HepG2 (cell line): ENCODE measurements around the gene CACNG4.

Experiments
- CTCF ChIP-seq: sonication (generic); formaldehyde crosslinking; IDR thresholded peaks from 2 replicates; pipeline ENCODE4 v1.5.0; 2020; ENCODE audit warnings: mild to moderate bottlenecking, missing genetic modification reagents, moderate library complexity
- FIP1L1 ChIP-seq: fragments of 200-400 bp; formaldehyde crosslinking; IDR thresholded peaks from 2 replicates; pipeline ENCODE4 v1.6.1; 2018; ENCODE audit warnings: low read depth, mild to moderate bottlenecking, low read length, moderate library complexity, borderline replicate concordance; ENCODE audit not compliant: insufficient read depth
- ISX ChIP-seq: sonication (generic); formaldehyde crosslinking; conservative IDR thresholded peaks from 2 replicates; pipeline ENCODE4 v1.5.0; 2020; ENCODE audit warnings: missing genetic modification reagents
- JDP2 ChIP-seq: sonication (generic); formaldehyde crosslinking; IDR thresholded peaks from 2 replicates; pipeline ENCODE4 v1.8.1; 2022; ENCODE audit warnings: missing genetic modification reagents, borderline replicate concordance
- NRL ChIP-seq: sonication (generic); formaldehyde crosslinking; IDR thresholded peaks from 2 replicates; pipeline ENCODE4 v1.5.0; 2020; ENCODE audit warnings: missing genetic modification reagents, mild to moderate bottlenecking, moderate library complexity, borderline replicate concordance
- PCBP2 ChIP-seq: fragments of 200-400 bp; formaldehyde crosslinking; optimal IDR thresholded peaks from 2 replicates; pipeline ENCODE3; 2018; ENCODE audit warnings: low read length, low read depth; ENCODE audit not compliant: poor library complexity, severe bottlenecking
- SMC3 ChIP-seq: IDR thresholded peaks from 2 replicates; pipeline ENCODE4 v1.6.1; 2011; ENCODE audit warnings: low read length, improper control_type of control experiment
- TFAP4 ChIP-seq: sonication (generic); IDR thresholded peaks from 2 replicates; pipeline ENCODE4 v1.6.1; 2016; ENCODE audit warnings: low read depth, borderline replicate concordance
- ZC3H4 ChIP-seq: sonication (generic); formaldehyde crosslinking; IDR thresholded peaks from 2 replicates; pipeline ENCODE4 v1.4.0; 2020; ENCODE audit warnings: missing genetic modification reagents, borderline replicate concordance
- ZKSCAN8 ChIP-seq: IDR thresholded peaks from 2 replicates; pipeline ENCODE4 v1.6.1; 2016; ENCODE audit warnings: borderline replicate concordance, missing genetic modification reagents, missing compliant biosample characterization

GRCh38 chr17:67004181-67004580 lies 39.7 kb downstream of the CACNG4 start:
- no peak for TF ChIP-seq CTCF (CRISPR knock-in tag)
- no peak for TF ChIP-seq PCBP2
- TF ChIP-seq ISX (CRISPR knock-in tag) = no peak
- no peak for TF ChIP-seq TFAP4
- TF ChIP-seq SMC3 = no peak
- no peak for TF ChIP-seq JDP2 (CRISPR knock-in tag)
- no peak for TF ChIP-seq ZC3H4 (CRISPR knock-in tag)
- TF ChIP-seq NRL (CRISPR knock-in tag) = no peak
- no peak for TF ChIP-seq FIP1L1
- no peak for TF ChIP-seq ZKSCAN8 (CRISPR knock-in tag)
